ACHN (cell line): Measurements from ENCODE around the gene ANXA11.
"Not testable (repeated sequence)": the region's sequence is repeated elsewhere in the genome, so short reads cannot be mapped to it uniquely, and the experiment has no call there.

ENCODE experiments used
- DNase-seq: peaks from one replicate; pipeline ENCODE4 v3.0.0-alpha.2; 2015
- in situ Hi-C: cut with HindIII; loops from 2 replicates; pipeline ENCODE4 v1.10.0; 2017; ENCODE audit warnings: low sequenced_read_pairs, low pct_ligation_motif_present, low pct_unique_long_range_greater_than_20kb

The ANXA11 gene

GRCh38 chr10:80205477-80206276 is at the start of gene ANXA11:
Gene ANXA11 (minus strand): TSS chr10:80205537. CDS start chr10:80172861, 32,676 bp downstream.
- in situ Hi-C loops: no loop called here
- DNase-seq: peak; percentile 91

DNA sequence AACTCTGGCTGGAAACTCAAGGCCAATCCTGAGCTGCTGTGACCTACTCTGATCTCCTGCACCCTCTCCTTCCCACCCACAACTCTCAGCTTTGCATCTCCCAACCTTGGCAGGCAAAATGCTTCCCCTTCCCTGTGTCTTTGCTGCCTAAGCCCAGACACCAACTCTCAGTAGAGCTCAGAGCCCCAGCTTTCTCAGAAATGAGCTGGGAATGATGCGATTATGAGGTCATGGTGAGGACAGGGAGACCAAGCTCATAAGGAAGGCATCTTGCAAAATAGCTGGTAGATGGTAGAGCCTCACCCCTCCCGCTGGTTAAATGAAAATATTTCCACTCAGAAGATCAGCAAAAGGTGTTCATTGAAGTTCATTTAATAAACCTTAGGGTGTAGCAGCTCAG is 49.4 kb upstream of the ANXA11 start:
- in situ Hi-C loops, DNase-seq: not testable (repeated sequence)

- in situ Hi-C loops, DNase-seq: not testable (repeated sequence)
Measured at GRCh38 chr10:80253963-80254271, 48.6 kb upstream of the ANXA11 start.

DNA sequence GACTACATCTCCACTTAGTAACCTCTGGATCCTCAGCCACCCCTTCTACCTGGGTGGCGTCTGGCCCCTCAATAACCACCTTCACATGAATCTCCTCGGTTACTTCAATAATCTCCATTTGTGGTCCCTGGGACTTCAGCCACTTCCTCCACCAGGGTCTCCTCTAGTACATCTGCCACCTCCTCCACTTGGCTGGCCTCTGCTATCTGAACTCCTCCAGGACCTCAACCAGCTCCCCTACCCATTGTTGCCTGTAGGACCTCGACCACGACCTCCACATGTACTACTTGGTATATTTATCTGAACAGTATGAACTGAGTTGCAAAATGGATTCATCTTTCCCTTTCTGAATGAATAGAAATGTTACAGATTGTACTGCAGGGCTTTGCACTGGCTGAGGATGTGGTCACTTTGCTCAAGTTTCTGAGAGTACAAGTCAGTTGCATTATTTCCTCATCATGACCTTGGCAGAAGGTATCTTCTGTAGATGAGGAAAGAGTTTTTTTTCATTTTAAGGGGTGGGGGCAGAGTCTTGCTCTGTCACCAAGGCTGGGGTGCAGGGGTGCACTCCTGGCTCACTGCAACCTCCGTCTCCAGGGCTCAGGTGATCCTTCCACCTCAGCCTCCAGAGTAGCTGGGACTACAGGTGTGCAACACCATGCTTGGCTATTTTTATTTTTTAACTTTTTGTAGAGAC is 48.1 kb upstream of the ANXA11 start:
- in situ Hi-C loops: no loop called here
- no peak for DNase-seq

GRCh38 chr10:80252296-80252887 is 47.1 kb upstream of the ANXA11 start:
- in situ Hi-C loops: no loop called here
- no peak for DNase-seq

- in situ Hi-C loops, DNase-seq: not testable (repeated sequence)
Measured at GRCh38 chr10:80251703-80252280, 46.5 kb upstream of the ANXA11 start.

DNA sequence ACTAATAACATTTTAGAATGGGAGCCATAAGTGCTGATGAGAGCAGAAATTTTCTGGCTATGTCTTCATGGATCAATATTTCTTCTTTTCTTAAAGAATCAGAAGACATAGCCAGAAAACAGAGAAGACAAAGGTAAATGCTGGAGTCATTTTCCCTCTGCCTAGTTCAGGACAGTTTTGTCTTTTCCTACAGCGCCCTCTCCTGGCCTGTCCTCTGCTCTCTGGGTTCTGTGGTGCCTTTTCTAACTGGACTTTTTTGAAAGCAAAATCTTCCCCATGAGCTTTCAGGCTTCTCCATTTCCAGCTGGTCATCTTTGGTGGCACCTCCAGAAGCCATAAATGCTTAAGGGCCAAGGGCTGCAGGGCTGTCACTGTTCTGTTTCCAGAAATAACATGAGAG is 45.1 kb upstream of the ANXA11 start:
- in situ Hi-C loops, DNase-seq: not testable (repeated sequence)

- DNase-seq, in situ Hi-C loops: not testable (repeated sequence)
Measured at GRCh38 chr10:80249906-80250305, 44.6 kb upstream of the ANXA11 start.

DNA sequence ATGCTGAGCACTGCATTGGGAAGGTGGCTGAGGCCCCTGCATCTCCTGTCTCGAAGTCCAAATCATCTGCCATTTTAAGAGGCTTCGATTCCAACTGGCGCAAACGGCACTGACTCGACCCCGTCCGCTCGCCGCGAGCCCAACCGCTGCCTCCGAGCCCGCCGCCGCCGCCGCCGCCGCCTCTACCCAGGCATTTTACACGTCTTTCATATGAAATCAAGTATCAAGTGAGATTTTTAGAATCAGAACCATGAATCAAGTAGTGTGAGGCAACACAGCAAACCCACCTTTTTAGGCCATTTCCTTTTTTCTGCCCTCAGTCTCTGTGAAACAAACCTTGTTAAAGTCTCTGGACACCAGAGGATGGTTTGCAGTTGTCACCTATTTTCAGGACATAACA is 42.3 kb upstream of the ANXA11 start:
- DNase-seq, in situ Hi-C loops: not testable (repeated sequence)

- in situ Hi-C loops, DNase-seq: not testable (repeated sequence)
Measured at GRCh38 chr10:80244371-80244770, 39.0 kb upstream of the ANXA11 start.

DNA sequence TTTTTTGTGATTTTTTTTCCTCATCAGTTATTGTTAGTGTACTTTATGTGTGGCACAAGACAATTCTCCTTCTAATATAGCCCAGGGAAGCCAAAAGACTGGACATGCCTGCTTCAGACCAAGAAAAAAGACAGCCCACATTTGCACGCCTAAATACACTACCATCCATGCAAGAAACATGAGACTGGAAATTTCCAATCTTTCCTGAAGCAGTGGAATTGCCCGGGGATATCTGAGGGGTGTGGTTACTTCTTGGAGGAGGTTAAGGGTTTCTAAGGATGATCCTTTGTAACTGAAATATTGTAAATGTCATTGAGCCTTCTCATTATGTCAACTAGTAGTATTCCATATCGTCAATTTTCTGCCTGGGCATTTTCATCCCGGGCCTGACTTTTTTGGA is 37.0 kb upstream of the ANXA11 start:
- in situ Hi-C loops, DNase-seq: not testable (repeated sequence)

DNA sequence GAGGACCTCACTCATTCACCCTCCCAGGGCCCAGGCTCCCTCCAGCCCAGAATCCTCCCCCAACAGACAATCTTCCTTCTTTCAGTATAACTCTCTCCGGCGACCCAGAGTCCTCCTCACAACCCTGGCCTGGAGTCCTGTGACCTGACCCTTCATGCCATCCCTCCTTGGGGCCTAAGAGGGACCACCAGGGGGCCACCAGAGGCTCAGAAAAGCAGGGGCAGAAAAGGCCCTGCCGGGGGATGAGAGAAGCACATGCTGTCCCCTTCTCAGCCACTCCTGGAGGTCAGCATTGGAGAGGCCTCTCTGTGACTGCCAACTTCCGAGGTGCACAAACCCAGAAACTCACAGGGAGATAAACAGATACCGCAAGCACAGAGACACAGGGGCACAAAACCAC is 31.1 kb upstream of the ANXA11 start:
- DNase-seq, in situ Hi-C loops: not testable (repeated sequence)

GRCh38 chr10:80234331-80235235 is 29.2 kb upstream of the ANXA11 start:
- in situ Hi-C loops: not testable (repeated sequence)

GRCh38 chr10:80233871-80234270 is 28.5 kb upstream of the ANXA11 start:
- in situ Hi-C loops, DNase-seq: not testable (repeated sequence)

More at GRCh38 chr10:80234331-80235235, 29.2 kb upstream of the ANXA11 start:
- DNase-seq: not testable (repeated sequence)

GRCh38 chr10:80226723-80227122 is 21.4 kb upstream of the ANXA11 start:
- DNase-seq, in situ Hi-C loops: not testable (repeated sequence)

DNA sequence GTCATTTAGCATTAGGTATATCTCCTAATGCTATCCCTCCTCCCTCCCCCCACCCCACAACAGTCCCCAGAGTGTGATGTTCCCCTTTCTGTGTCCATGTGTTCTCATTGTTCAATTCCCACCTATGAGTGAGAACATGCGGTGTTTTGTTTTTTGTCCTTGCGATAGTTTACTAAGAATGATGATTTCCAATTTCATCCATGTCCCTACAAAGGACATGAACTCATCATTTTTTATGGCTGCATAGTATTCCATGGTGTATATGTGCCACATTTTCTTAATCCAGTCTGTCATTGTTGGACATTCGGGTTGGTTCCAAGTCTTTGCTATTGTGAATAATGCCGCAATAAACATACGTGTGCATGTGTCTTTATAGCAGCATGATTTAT is 17.7 kb upstream of the ANXA11 start:
- DNase-seq, in situ Hi-C loops: not testable (repeated sequence)

GRCh38 chr10:80218878-80219277 is 13.5 kb upstream of the ANXA11 start:
- DNase-seq, in situ Hi-C loops: not testable (repeated sequence)

- in situ Hi-C loops, DNase-seq: not testable (repeated sequence)
Measured at GRCh38 chr10:80214368-80214982, 9.1 kb upstream of the ANXA11 start.
